ENCODE measurements around the gene SRL.
"Not testable (repeated sequence)": the region's sequence is repeated elsewhere in the genome, so short reads cannot be mapped to it uniquely, and the experiment has no call there.

DNA sequence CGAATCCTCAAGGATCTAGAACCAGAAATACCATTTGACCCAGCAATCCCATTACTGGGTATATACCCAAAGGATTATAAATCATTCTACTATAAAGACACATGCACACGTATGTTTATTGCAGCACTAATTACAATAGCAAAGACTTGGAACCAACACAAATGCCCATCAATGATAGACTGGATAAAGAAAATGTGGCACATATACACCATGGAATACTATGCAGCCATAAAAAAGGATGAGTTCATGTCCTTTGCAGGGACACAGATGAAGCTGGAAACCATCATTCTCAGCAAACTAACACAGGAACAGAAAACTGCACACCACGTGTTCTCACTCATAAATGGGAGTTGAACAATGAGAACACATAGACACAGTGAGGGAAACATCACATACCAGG is 85.4 kb downstream of the SRL start:
- TF ChIP-seq EP300 (IDR thresholded peaks at IDR 0.05); POLR2A (IDR thresholded peaks at IDR 0.05; ENCODE audit: low read depth): not testable (repeated sequence)
- TF ChIP-seq, protein P1, sequence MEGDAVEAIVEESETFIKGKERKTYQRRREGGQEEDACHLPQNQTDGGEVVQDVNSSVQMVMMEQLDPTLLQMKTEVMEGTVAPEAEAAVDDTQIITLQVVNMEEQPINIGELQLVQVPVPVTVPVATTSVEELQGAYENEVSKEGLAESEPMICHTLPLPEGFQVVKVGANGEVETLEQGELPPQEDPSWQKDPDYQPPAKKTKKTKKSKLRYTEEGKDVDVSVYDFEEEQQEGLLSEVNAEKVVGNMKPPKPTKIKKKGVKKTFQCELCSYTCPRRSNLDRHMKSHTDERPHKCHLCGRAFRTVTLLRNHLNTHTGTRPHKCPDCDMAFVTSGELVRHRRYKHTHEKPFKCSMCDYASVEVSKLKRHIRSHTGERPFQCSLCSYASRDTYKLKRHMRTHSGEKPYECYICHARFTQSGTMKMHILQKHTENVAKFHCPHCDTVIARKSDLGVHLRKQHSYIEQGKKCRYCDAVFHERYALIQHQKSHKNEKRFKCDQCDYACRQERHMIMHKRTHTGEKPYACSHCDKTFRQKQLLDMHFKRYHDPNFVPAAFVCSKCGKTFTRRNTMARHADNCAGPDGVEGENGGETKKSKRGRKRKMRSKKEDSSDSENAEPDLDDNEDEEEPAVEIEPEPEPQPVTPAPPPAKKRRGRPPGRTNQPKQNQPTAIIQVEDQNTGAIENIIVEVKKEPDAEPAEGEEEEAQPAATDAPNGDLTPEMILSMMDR (IDR thresholded peaks at IDR 0.05), result not testable (repeated sequence)
